Heart right ventricle (tissue), 16 donors: Measurements from ENCODE around the gene ZIC4. TPM values are rescaled to one million over a fixed set of nuclear protein-coding genes. Genes with fewer than 3 reads are reported as not detected.
A peak's percentile ranks its signal among the peaks of the same experiment; 100 is the strongest.

Experiments
- ATAC-seq, 8 donors: fragments of 200-7000 bp; cut with Tn5 transposase; one replicate each; pipeline ENCODE4 v1.9.1; 2020; ENCODE audit warnings: mild to moderate bottlenecking in 8 of 8, moderate library complexity in 8 of 8, moderate number of reproducible peaks in 1 of 8
- DNase-seq, 2 donors: peaks; one replicate each; pipeline ENCODE4 v3.0.0-alpha.2; 2020
- H3K27ac ChIP-seq, 10 donors: fragments of 200-600 bp; sonication (generic) in 2 of 10; one replicate each; pipeline versions ENCODE4 v1.5.0 to v1.8.0; 2020 to 2022; ENCODE audit warnings: mild to moderate bottlenecking in 3 of 10
- H3K27me3 ChIP-seq, 7 donors: fragments of 200-600 bp; one replicate each; pipeline ENCODE4 v1.8.0; 2021 to 2022; ENCODE audit warnings: mild to moderate bottlenecking in 2 of 7
- H3K36me3 ChIP-seq, 9 donors: fragments of 200-600 bp; sonication (generic) in 1 of 9; one replicate each; pipeline versions ENCODE4 v1.5.0 to v1.8.0; 2020 to 2022; ENCODE audit warnings: mild to moderate bottlenecking in 2 of 9
- H3K4me1 ChIP-seq, 9 donors: fragments of 200-600 bp; sonication (generic) in 1 of 9; one replicate each; pipeline versions ENCODE4 v1.5.0 to v1.8.0; 2020 to 2022; ENCODE audit warnings: mild to moderate bottlenecking in 4 of 9
- H3K4me3 ChIP-seq, 10 donors: fragments of 200-600 bp; sonication (generic) in 2 of 10; one replicate each; pipeline versions ENCODE4 v1.5.0 to v1.8.0; 2020 to 2022; ENCODE audit warnings: mild to moderate bottlenecking in 7 of 10, moderate library complexity in 2 of 10
- H3K9me3 ChIP-seq, 11 donors: fragments of 200-600 bp in 10 of 11; sonication (generic) in 2 of 11; one replicate each; pipeline versions ENCODE4 v1.5.0 to v1.8.0; 2013 to 2022; ENCODE audit warnings: mild to moderate bottlenecking in 2 of 11, control low read depth in 1 of 11, moderate library complexity in 1 of 11
- CTCF ChIP-seq, 9 donors: fragments of 200-600 bp; sonication (generic) in 2 of 9; IDR thresholded peaks; one replicate each; pipeline versions ENCODE4 v1.5.0 to v1.8.0; 2021 to 2022; ENCODE audit warnings: antibody characterized with exemption in 9 of 9, mild to moderate bottlenecking in 5 of 9, moderate library complexity in 1 of 9
- WGBS, 2 donors: extraction: QIAGEN DNeasy Blood & Tissue Kit; methylation state at CpG; one replicate each; pipeline ENCODE4 v1.1.7; 2013; ENCODE audit warnings: inconsistent platforms in 1 of 2; 5-methylcytosine and 5-hydroxymethylcytosine counted together
- intact Hi-C, 10 donors: fragments of 100-400 bp; cut with DNase I; formaldehyde crosslinking; loops; one replicate each; pipeline versions ENCODE4 v1.11.1 to v1.14.2; 2022
- polyA plus RNA-seq, 2 donors: library from polyadenylated mRNA; stranded (reverse); fragments of 200-250 nt; gene quantifications; one replicate each; pipeline ENCODE4 v1.2.3, GENCODE V29; 2013
- total RNA-seq, 10 donors: library from RNA; stranded (reverse); fragmentation: NEBNext Ultra II Directional in 3 of 10; extraction: Animal tissue kit (Norgen Biotek cat#: 25700) in 3 of 10; gene quantifications; one replicate each; pipeline versions ENCODE4 v1.2.1 to v1.2.4, GENCODE V29; 2021 to 2023
- donor health status: Arrhythmogenic right ventricular cardiomyopathy.
- donor health status: ischemic (EF 13 %, LVEDD 7.1; RV severe dilation, severe dysfunction).
- donor health status: healthy with polysubstance abuse.
- donor health status: DM: no; HTN: yes; CAD: no.
- donor health status: DM: no; HTN: no; CAD: no.
- donor health status: ischemic (EF 25% LVEDD 6.9; RV normal size, moderate dysfunction).
- donor health status: ischemic (EF 25% LVEDD 5.7; RV mildly dilated, moderate dysfunction).
- donor health status: healthy.
- donor health status: DM: yes; HTN: yes; CAD: no.
- donor health status: Ischemic cardiomyopathy.
- donor health status: ischemic (EF 35%, LVEDD 5.7; RV mildly dilated, moderate dysfunction).
- donor health status: nonischemic (EF 11% LVEDD 7.7; RV severe dilation, severe dysfunction).
- donor health status: DM: yes; HTN: yes; CAD: no.
- donor health status: PGD.
- donor health status: ischemic (EF 29% LVEDD 5.4; RV normal size, mild dysfunction).
- donor health status: nonischemic (EF 23%, LVEDD 6.1; RV moderate dilation, normal function).

The ZIC4 gene
- total and polyA plus RNA-seq, 12 donors, result not detected

- WGBS, 2 donors, result 6 to 8% methylated on average over 27 of the region's 27 CpGs
- TF ChIP-seq CTCF (IDR thresholded peaks at IDR 0.05), result peak in 1 of 9 donors; percentile 11
- Histone ChIP-seq H3K36me3 (no peaks in the 10 kb centered on the region), H3K9me3 (no peaks in the 10 kb centered on the region), H3K27me3 (peaks cover 17 to 100% (median 100%) of the 10 kb centered on the region in 7 donors), H3K27ac (no peak overlapping the region), H3K4me3 (no peak overlapping the region), H3K4me1 (no peaks in the 10 kb centered on the region)
- ATAC-seq (no peak), DNase-seq (no peak)
- intact Hi-C loops, result no loop called here
These were observed 21.9 kb downstream of the ZIC4 start for GRCh38 chr3:147384210-147385058.

GRCh38 chr3:147383617-147384016, 22.7 kb downstream of the ZIC4 start:
- Histone ChIP-seq H3K36me3 (no peaks in the 10 kb centered on the region), H3K4me1 (no peaks in the 10 kb centered on the region), H3K4me3 (no peak overlapping the region), H3K27ac (no peak overlapping the region), H3K27me3 (peaks cover 17 to 100% (median 100%) of the 10 kb centered on the region in 7 donors), H3K9me3 (no peaks in the 10 kb centered on the region)
- WGBS, 2 donors, result 3 to 4% methylated on average over 6 of the region's 6 CpGs
- DNase-seq, result no peak
- no peak for ATAC-seq
- peak in 1 of 9 donors; percentile 6 for TF ChIP-seq CTCF (IDR thresholded peaks at IDR 0.05)
- intact Hi-C loops, result no loop called here

GRCh38 chr3:147381596-147381995, 24.7 kb downstream of the ZIC4 start:
- TF ChIP-seq CTCF (IDR thresholded peaks at IDR 0.05), result no peak
- ATAC-seq (no peak), DNase-seq (no peak)
- no peak overlapping the region for H3K4me3 ChIP-seq
- no peaks in the 10 kb centered on the region for H3K9me3 ChIP-seq
- H3K4me1 ChIP-seq, result no peaks in the 10 kb centered on the region
- peaks cover 32 to 100% (median 100%) of the 10 kb centered on the region in 7 donors for H3K27me3 ChIP-seq
- no peaks in the 10 kb centered on the region for H3K36me3 ChIP-seq
- no peak overlapping the region for H3K27ac ChIP-seq
- 9 to 13% methylated on average over 6 of the region's 6 CpGs for whole genome bisulfite sequencing, 2 donors
- intact Hi-C loops, result no loop called here

GRCh38 chr3:147380977-147381376, 25.4 kb downstream of the ZIC4 start:
- H3K36me3 ChIP-seq, result no peaks in the 10 kb centered on the region
- H3K4me3 ChIP-seq, result no peak overlapping the region
- no peaks in the 10 kb centered on the region for H3K9me3 ChIP-seq
- DNase-seq (no peak), ATAC-seq (no peak)
- TF ChIP-seq CTCF (IDR thresholded peaks at IDR 0.05), result no peak
- intact Hi-C loops, result no loop called here
- H3K4me1 ChIP-seq, result no peaks in the 10 kb centered on the region
- H3K27ac ChIP-seq, result no peak overlapping the region
- H3K27me3 ChIP-seq, result peaks cover 32 to 100% (median 100%) of the 10 kb centered on the region in 7 donors
- WGBS, 2 donors, result 10 to 27% methylated on average over 3 of the region's 3 CpGs
